NK-92 (cell line): Measurements from ENCODE around the gene TIMM10B.

Experiments
- DNase-seq: peaks from one replicate; lab custom pipeline; 2025; ENCODE audit not compliant: unreplicated experiment; lab: John Stamatoyannopoulos, UW

Gene TIMM10B

GRCh38 chr11:6469599-6469998 is 11.7 kb upstream of the TIMM10B start:
- DNase-seq = no peak

GRCh38 chr11:6472934-6473333 is 8.4 kb upstream of the TIMM10B start:
- no peak for DNase-seq

GRCh38 chr11:6473451-6474412 is 7.6 kb upstream of the TIMM10B start, which contains the start of gene TRIM3:
TRIM3 (minus strand) TSS chr11:6473941; CDS start chr11:6465695, 8,246 bp downstream.
- no peak for DNase-seq

- no peak for DNase-seq
These were observed 6.9 kb upstream of the TIMM10B start for GRCh38 chr11:6474413-6474792.

- no peak for DNase-seq
These were observed 6.3 kb upstream of the TIMM10B start for GRCh38 chr11:6474806-6475500.

- DNase-seq = no peak
These were observed 5.4 kb upstream of the TIMM10B start for GRCh38 chr11:6475936-6476335.

- no peak for DNase-seq
These were observed 4.7 kb upstream of the TIMM10B start for GRCh38 chr11:6476571-6476970.

- no peak for DNase-seq
These were observed 894 bp upstream of the TIMM10B start for GRCh38 chr11:6480299-6480914.

GRCh38 chr11:6481924-6482275 is 599 bp downstream of the TIMM10B start:
- no peak for DNase-seq

- DNase-seq = no peak
These were observed 1.1 kb downstream of the TIMM10B start for GRCh38 chr11:6482441-6482840.

GRCh38 chr11:6483015-6483414 is 1.7 kb downstream of the TIMM10B start:
- no peak for DNase-seq

GRCh38 chr11:6485661-6486060 is 4.4 kb downstream of the TIMM10B start:
- no peak for DNase-seq

GRCh38 chr11:6486256-6486655 is 5.0 kb downstream of the TIMM10B start:
- no peak for DNase-seq

GRCh38 chr11:6486938-6487337 is 5.6 kb downstream of the TIMM10B start:
- no peak for DNase-seq

GRCh38 chr11:6488342-6488741 is 7.0 kb downstream of the TIMM10B start:
- no peak for DNase-seq

GRCh38 chr11:6488821-6489220 is 7.5 kb downstream of the TIMM10B start:
- DNase-seq = no peak

GRCh38 chr11:6489306-6489705 is 8.0 kb downstream of the TIMM10B start:
- DNase-seq = no peak

- no peak for DNase-seq
These were observed 16.0 kb downstream of the TIMM10B start, which contains the start of gene DNHD1 for GRCh38 chr11:6497069-6497839. DNHD1 (plus strand) TSS chr11:6497280; CDS start chr11:6498216, 936 bp downstream.

- DNase-seq = no peak
These were observed 16.8 kb downstream of the TIMM10B start for GRCh38 chr11:6498121-6498520.

GRCh38 chr11:6498544-6498943 is 17.2 kb downstream of the TIMM10B start:
- no peak for DNase-seq

GRCh38 chr11:6502382-6502781 is 21.1 kb downstream of the TIMM10B start:
- DNase-seq = no peak
